K562 (cell line): ENCODE results near the gene MKLN1. TPM values are rescaled to one million over a fixed set of nuclear protein-coding genes. Genes with fewer than 3 reads are reported as not detected.

Experiments used
- ATAC-seq: fragments of 200-7000 bp; cut with Tn5 transposase; 3 replicates; pipeline ENCODE4 v1.9.1; 2020; ENCODE audit warnings: moderate library complexity
- BruUV-seq: library from RNA; stranded (reverse); fragments of 400-500 nt; replicated peaks from 2 replicates; lab custom pipeline; 2021; lab: Mats Ljungman, UMichigan
- CTCF ChIA-PET: fragments of 300-600 bp; formaldehyde crosslinking; extraction: SDS; loops from one replicate; lab custom pipeline; 2021; ENCODE audit warnings: low intra/inter-chr PET ratio; lab: Yijun Ruan, JAX
- POLR2A ChIA-PET: fragments of 300-600, 350-650 bp; sonication (Branson Sonifier 250); formaldehyde crosslinking; extraction: SDS; loops from one replicate; lab custom pipeline; 2021; ENCODE audit warnings: antibody characterized with exemption, inconsistent platforms; lab: Yijun Ruan, JAX
- DNase-seq, 4 experiments: peaks; one replicate each; pipeline versions ENCODE4 v3.0.0 to v3.0.0-alpha.2; 2011 to 2018; ENCODE audit warnings: low spot score in 3 of 4, mixed read lengths in 3 of 4; ENCODE audit errors: extremely low read depth in 1 of 4
- FAIRE-seq: peaks from 2 replicates; lab custom pipeline; 2011; peaks lifted over from hg19 to GRCh38; lab: Jason Lieb, UNC
- H2AFZ ChIP-seq: 2 replicates; pipeline ENCODE4 v1.6.0; 2011; ENCODE audit warnings: low read depth, low read length, control low read depth, inconsistent platforms
- H3K27ac ChIP-seq: fragments of 200-600 bp; 3 replicates; pipeline ENCODE4 v1.8.0; 2011; ENCODE audit warnings: low read depth, mild to moderate bottlenecking, control low read depth, inconsistent platforms, low read length, moderate library complexity, mixed read lengths; ENCODE audit errors: extremely low read depth
- H3K27me3 ChIP-seq, 2 experiments: fragments of 300-600 bp in 1 of 2; 2 replicates in 1 of 2; 3 replicates in 1 of 2; pipeline versions ENCODE4 v1.6.0 to v1.8.0; 2011; ENCODE audit warnings: inconsistent platforms in 2 of 2, low read length in 2 of 2, mild to moderate bottlenecking in 1 of 2, mixed read lengths in 1 of 2, moderate library complexity in 1 of 2; ENCODE audit not compliant: control insufficient read depth in 2 of 2, insufficient read depth in 2 of 2
- H3K36me3 ChIP-seq: fragments of 300-600 bp; 3 replicates; pipeline ENCODE4 v1.8.0; 2011; ENCODE audit warnings: mild to moderate bottlenecking, low read length, inconsistent platforms; ENCODE audit not compliant: control insufficient read depth, insufficient read depth
- H3K4me1 ChIP-seq, 2 experiments: fragments of 200-600 bp in 1 of 2; replicated peaks in 1 of 2; 2 replicates in 1 of 2; 3 replicates in 1 of 2; pipeline versions ENCODE4 v1.5.1 to v1.8.0; 2011; ENCODE audit warnings: inconsistent platforms in 2 of 2, low read length in 2 of 2, mild to moderate bottlenecking in 1 of 2, mixed read lengths in 1 of 2, moderate library complexity in 1 of 2; ENCODE audit not compliant: control insufficient read depth in 2 of 2, insufficient read depth in 2 of 2
- H3K4me2 ChIP-seq: 2 replicates; pipeline ENCODE4 v1.6.1; 2011; ENCODE audit warnings: low read length, control low read depth, inconsistent platforms, mixed read lengths; ENCODE audit not compliant: insufficient read depth
- H3K4me3 ChIP-seq: fragments of 200-600 bp; sonication (generic), shearing (Covaris generic); 2 replicates; pipeline ENCODE4 v1.5.1; 2016; ENCODE audit warnings: control low read depth, inconsistent platforms
- H3K79me2 ChIP-seq: fragments of 200-600 bp; 3 replicates; pipeline ENCODE4 v1.8.0; 2011; ENCODE audit warnings: low read length, inconsistent platforms; ENCODE audit not compliant: control insufficient read depth, insufficient read depth
- H3K9ac ChIP-seq, 2 experiments: 2 replicates each; pipeline versions ENCODE4 v1.6.0 to v1.6.1; 2011; ENCODE audit warnings: low read depth in 2 of 2, low read length in 2 of 2, control low read depth in 1 of 2, inconsistent platforms in 1 of 2, mild to moderate bottlenecking in 1 of 2, mixed read lengths in 1 of 2; ENCODE audit not compliant: insufficient read depth in 1 of 2
- H3K9me1 ChIP-seq: one replicate; pipeline ENCODE4 v1.6.0; 2011; ENCODE audit warnings: inconsistent platforms, mild to moderate bottlenecking, low read length, moderate library complexity; ENCODE audit not compliant: control insufficient read depth, insufficient read depth
- H3K9me3 ChIP-seq: replicated peaks from 2 replicates; pipeline ENCODE4 v1.5.1; 2011; ENCODE audit warnings: low read depth, low read length, inconsistent platforms; ENCODE audit not compliant: control insufficient read depth, insufficient read depth
- H4K20me1 ChIP-seq: replicated peaks from 2 replicates; pipeline ENCODE4 v1.6.1; 2011; ENCODE audit warnings: low read length, inconsistent platforms, mixed read lengths; ENCODE audit not compliant: control insufficient read depth, insufficient read depth
- CBFB ChIP-seq: sonication (generic); formaldehyde crosslinking; IDR thresholded peaks from 2 replicates; pipeline ENCODE4 v1.4.0; 2020; ENCODE audit warnings: mild to moderate bottlenecking, missing genetic modification reagents
- ERF ChIP-seq: fragments of 450-650 bp; formaldehyde crosslinking; IDR thresholded peaks from 2 replicates; pipeline ENCODE4 v1.4.0; 2020; ENCODE audit warnings: mild to moderate bottlenecking, mixed read lengths
- HNRNPL ChIP-seq: fragments of 200-400 bp; formaldehyde crosslinking; IDR thresholded peaks from 2 replicates; pipeline ENCODE4 v1.6.1; 2017; ENCODE audit warnings: low read depth, mild to moderate bottlenecking, low read length
- NFATC3 ChIP-seq: fragments of 450-650 bp; IDR thresholded peaks from 2 replicates; pipeline ENCODE4 v1.6.1; 2017; ENCODE audit warnings: mild to moderate bottlenecking
- PTBP1 ChIP-seq: fragments of 200-400 bp; formaldehyde crosslinking; IDR thresholded peaks from 2 replicates; pipeline ENCODE4 v1.6.1; 2017; ENCODE audit warnings: low read depth, low read length
- RAD21 ChIP-seq, 2 experiments: fragments of 250-450 bp in 1 of 2; fragments of 450-650 bp in 1 of 2; sonication (Bioruptor Pico) in 1 of 2; formaldehyde crosslinking in 1 of 2; IDR thresholded peaks in 1 of 2; conservative IDR thresholded peaks in 1 of 2; 2 replicates each; pipeline versions ENCODE4 v1.4.0 to v1.8.0; 2020 to 2022; ENCODE audit warnings: mild to moderate bottlenecking in 2 of 2, moderate library complexity in 1 of 2
- RBM39 ChIP-seq: fragments of 200-400 bp; formaldehyde crosslinking; optimal IDR thresholded peaks from 2 replicates; pipeline ENCODE3; 2018; ENCODE audit warnings: low read depth, low read length
- ZNF253 ChIP-seq: fragments of 250-450 bp; sonication (Bioruptor Pico); conservative IDR thresholded peaks from 2 replicates; pipeline ENCODE4 v1.6.1; 2021; ENCODE audit warnings: mild to moderate bottlenecking
- ZNF41 ChIP-seq: fragments of 250-450 bp; sonication (Bioruptor Pico); conservative IDR thresholded peaks from 2 replicates; pipeline ENCODE4 v1.4.0; 2020; ENCODE audit warnings: mild to moderate bottlenecking
- WGBS: fragments of 100-300 bp; shearing (Covaris generic); methylation state at CpG from one replicate; pipeline ENCODE4 v1.1.6; 2016; ENCODE audit warnings: low coverage, mixed read lengths; ENCODE audit not compliant: insufficient coverage; ENCODE audit errors: missing lambda C conversion rate; 5-methylcytosine and 5-hydroxymethylcytosine counted together
- in situ Hi-C: fragments of 300-500 bp; cut with MboI; formaldehyde crosslinking; loops from 4 replicates; pipeline ENCODE4 v1.15.0; 2018; ENCODE audit warnings: inconsistent platforms, mixed read lengths
- intact Hi-C: fragments of 100-400 bp; cut with micrococcal nuclease; formaldehyde crosslinking; loops from 2 replicates; pipeline ENCODE4 v1.14.2; 2022
- polyA plus RNA-seq, 8 experiments: library from polyadenylated mRNA; depleted of rRNA in 4 of 8; stranded (reverse) in 5 of 8; unstranded in 3 of 8; fragments of >200 nt; fragmentation: Nextera tagmentation in 2 of 8; fragmentation: Illumina TruSeq in 1 of 8; extraction: Ambion mirVana in 2 of 8; extraction: Trizol in 1 of 8; gene quantifications; 2 replicates each; pipeline versions ENCODE4 v1.2.1 to v1.2.3, GENCODE V29; 2011 to 2014; ENCODE audit warnings: inconsistent platforms in 1 of 8, missing spikeins in 1 of 8
- total RNA-seq, 7 experiments: library from RNA; depleted of rRNA in 6 of 7; stranded (reverse); fragments of >200 nt in 6 of 7; fragmentation: Illumina TruSeq in 2 of 7; extraction: Trizol in 2 of 7; gene quantifications; 2 replicates each; pipeline versions ENCODE4 v1.2.1 to v1.2.3, GENCODE V29; 2011 to 2021; ENCODE audit warnings: low replicate concordance in 1 of 7
- TF ChIP-seq, protein P1 (sequence below): fragments of 250-450 bp; sonication (Bioruptor Pico); IDR thresholded peaks from 2 replicates; pipeline ENCODE4 v1.8.0; 2022; ENCODE audit warnings: moderate library complexity, mild to moderate bottlenecking, inconsistent platforms
- TF ChIP-seq, protein P2 (sequence below): fragments of 450-650 bp; formaldehyde crosslinking; IDR thresholded peaks from 2 replicates; pipeline ENCODE4 v1.4.0; 2020; ENCODE audit warnings: mild to moderate bottlenecking, mixed read lengths
- TF ChIP-seq, protein P3 (sequence below): sonication (generic); formaldehyde crosslinking; IDR thresholded peaks from 2 replicates; pipeline ENCODE4 v1.5.0; 2020; ENCODE audit warnings: missing genetic modification reagents

Gene MKLN1
- total and polyA plus RNA-seq, 9 of the 15 experiments (the other 6 are each of a cell fraction or from before 2014, with no cell fraction given): 18.6 to 80.4 (median 56.0) TPM

DNA sequence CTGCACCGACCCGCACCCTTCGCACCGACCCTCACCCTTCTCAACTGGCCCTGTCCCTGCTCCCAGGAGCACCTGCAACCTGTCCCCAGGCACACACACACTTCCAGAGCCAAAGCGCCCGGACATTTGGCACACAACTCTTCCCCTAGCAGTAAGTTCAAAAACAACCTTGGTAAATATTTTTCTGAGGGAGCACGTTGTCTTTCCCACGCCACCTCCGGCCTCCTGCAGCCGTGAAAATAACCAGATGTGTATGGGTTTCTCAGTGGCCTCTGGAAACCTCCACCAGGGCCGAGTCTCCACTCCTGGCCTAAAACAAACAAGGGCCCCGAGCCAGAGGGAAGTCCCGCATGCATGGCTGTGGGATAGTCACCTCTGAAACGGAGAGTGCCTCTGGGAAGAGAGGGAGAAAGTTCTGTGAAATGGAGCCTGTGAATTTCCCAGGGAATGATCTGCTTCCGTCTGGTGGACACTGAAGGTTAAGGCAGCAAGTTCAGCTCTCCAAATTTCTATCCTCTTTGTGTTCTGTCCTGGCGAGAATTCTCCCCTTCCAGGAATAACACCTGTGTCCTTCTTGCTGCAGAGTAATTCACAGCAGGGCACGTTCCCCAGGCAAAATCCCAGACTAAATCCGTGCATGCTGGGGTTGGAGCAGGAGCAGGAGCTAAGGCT lies 213.0 kb downstream of the MKLN1 start (continued):
- TF ChIP-seq ZNF253 (CRISPR knock-in tag): no peak
- TF ChIP-seq RAD21 (CRISPR knock-in tag; conservative IDR thresholded peaks at IDR 0.05 in 1 of 2, IDR thresholded peaks at IDR 0.05 in 1 of 2): peak in 1 of 2 experiments; percentile 14; a peak in 1 of 4 replicates
- no peak for TF ChIP-seq NFATC3
- TF ChIP-seq RBM39: no peak
- TF ChIP-seq CBFB (CRISPR knock-in tag): no peak

DNA sequence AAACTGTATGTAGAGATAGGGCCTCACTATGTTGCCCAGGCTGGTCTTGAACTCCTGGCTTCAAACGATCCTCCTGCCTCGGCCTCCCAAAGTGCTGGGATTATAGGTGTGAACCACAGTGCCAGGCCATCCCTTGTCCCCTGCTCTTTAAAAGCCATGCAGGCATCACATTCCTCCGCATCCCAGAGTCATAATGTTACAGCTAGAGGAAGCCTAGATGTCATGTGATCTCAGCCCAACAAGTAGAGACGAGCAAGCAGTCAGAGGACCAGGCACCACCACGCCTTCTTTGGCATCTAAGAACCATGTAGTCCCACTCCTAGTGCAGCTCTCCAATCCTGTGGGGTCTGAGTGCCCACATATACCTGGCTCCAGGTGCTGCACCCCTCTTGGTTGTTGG lies 215.6 kb downstream of the MKLN1 start:
- TF ChIP-seq ZNF41 (CRISPR knock-in tag): no peak
- TF ChIP-seq, protein P1, sequence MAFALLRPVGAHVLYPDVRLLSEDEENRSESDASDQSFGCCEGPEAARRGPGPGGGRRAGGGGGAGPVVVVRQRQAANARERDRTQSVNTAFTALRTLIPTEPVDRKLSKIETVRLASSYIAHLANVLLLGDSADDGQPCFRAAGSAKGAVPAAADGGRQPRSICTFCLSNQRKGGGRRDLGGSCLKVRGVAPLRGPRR (CRISPR knock-in tag): no peak
- TF ChIP-seq ERF: no peak
- TF ChIP-seq, protein P2, sequence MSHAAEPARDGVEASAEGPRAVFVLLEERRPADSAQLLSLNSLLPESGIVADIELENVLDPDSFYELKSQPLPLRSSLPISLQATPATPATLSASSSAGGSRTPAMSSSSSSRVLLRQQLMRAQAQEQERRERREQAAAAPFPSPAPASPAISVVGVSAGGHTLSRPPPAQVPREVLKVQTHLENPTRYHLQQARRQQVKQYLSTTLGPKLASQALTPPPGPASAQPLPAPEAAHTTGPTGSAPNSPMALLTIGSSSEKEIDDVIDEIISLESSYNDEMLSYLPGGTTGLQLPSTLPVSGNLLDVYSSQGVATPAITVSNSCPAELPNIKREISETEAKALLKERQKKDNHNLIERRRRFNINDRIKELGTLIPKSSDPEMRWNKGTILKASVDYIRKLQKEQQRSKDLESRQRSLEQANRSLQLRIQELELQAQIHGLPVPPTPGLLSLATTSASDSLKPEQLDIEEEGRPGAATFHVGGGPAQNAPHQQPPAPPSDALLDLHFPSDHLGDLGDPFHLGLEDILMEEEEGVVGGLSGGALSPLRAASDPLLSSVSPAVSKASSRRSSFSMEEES: peak; percentile 78
- no peak for TF ChIP-seq PTBP1
- TF ChIP-seq, protein P3, sequence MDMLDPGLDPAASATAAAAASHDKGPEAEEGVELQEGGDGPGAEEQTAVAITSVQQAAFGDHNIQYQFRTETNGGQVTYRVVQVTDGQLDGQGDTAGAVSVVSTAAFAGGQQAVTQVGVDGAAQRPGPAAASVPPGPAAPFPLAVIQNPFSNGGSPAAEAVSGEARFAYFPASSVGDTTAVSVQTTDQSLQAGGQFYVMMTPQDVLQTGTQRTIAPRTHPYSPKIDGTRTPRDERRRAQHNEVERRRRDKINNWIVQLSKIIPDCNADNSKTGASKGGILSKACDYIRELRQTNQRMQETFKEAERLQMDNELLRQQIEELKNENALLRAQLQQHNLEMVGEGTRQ (CRISPR knock-in tag): 0 out of 2 replicates have a peak, but pooled peaks have one; percentile 1
- no peak for TF ChIP-seq HNRNPL
- ATAC-seq (no peak), FAIRE-seq (no peak), DNase-seq (no peak)
- Histone ChIP-seq H4K20me1 (peaks cover 9% of the 10 kb centered on the region), H3K36me3 (no peaks in the 10 kb centered on the region), H3K9ac (no peak overlapping the region), H3K9me1 (no peaks in the 10 kb centered on the region), H2AFZ (no peak overlapping the region), H3K9me3 (no peaks in the 10 kb centered on the region), H3K79me2 (no peaks in the 10 kb centered on the region), H3K27ac (no peak overlapping the region), H3K4me3 (no peak overlapping the region), H3K4me1 (peaks cover 3 to 5% of the 10 kb centered on the region in 2 experiments; a peak in 2 of 5 replicates), H3K27me3 (peaks cover 34 to 69% of the 10 kb centered on the region in 2 experiments), H3K4me2 (no peak overlapping the region)
- intact Hi-C loops (no loop called here), in situ Hi-C loops (loop anchor here (5.0 kb wide), 1 partner anchor 114 kb away; no protein-coding TSS in a partner anchor)
- POLR2A ChIA-PET: no interaction called here
- no TSS peak for BruUV-seq
- CTCF ChIA-PET: interaction anchor here (0.9 kb wide), 1 partner anchor 111 kb away, joined by 7 read pairs; no protein-coding TSS in a partner anchor
- WGBS: 2% methylated on average over 5 of the region's 5 CpGs
